Aorta (tissue), 5 donors: Measurements from ENCODE around the gene ZNF593. TPM values are rescaled to one million over a fixed set of nuclear protein-coding genes. Genes with fewer than 3 reads are reported as not detected.

Source experiments
- ATAC-seq: fragments of 200-7000 bp; cut with Tn5 transposase; one replicate; pipeline ENCODE4 v1.9.1; 2022; ENCODE audit warnings: moderate library complexity; ENCODE audit not compliant: low FRiP score
- DNase-seq, 2 donors: peaks; one replicate each; pipeline ENCODE4 v3.0.0-alpha.2; 2020
- H3K27ac ChIP-seq, 2 donors: one replicate each; pipeline ENCODE4 v1.5.1; 2013; ENCODE audit warnings: low read length in 2 of 2, mild to moderate bottlenecking in 2 of 2, moderate library complexity in 2 of 2, control low read depth in 1 of 2, inconsistent platforms in 1 of 2, low read depth in 1 of 2
- H3K27me3 ChIP-seq, 2 donors: one replicate each; pipeline ENCODE4 v1.6.1; 2013; ENCODE audit warnings: control low read depth in 1 of 2, low read length in 1 of 2, mild to moderate bottlenecking in 1 of 2, moderate library complexity in 1 of 2; ENCODE audit not compliant: insufficient read depth in 2 of 2, control insufficient read depth in 1 of 2
- H3K36me3 ChIP-seq, 2 donors: one replicate each; pipeline ENCODE4 v1.6.1; 2013; ENCODE audit warnings: control low read depth in 1 of 2, low read length in 1 of 2, mild to moderate bottlenecking in 1 of 2; ENCODE audit not compliant: insufficient read depth in 2 of 2, control insufficient read depth in 1 of 2
- H3K4me1 ChIP-seq, 2 donors: one replicate each; pipeline ENCODE4 v1.6.1; 2013; ENCODE audit warnings: low read length in 2 of 2, control low read depth in 1 of 2, mild to moderate bottlenecking in 1 of 2, moderate library complexity in 1 of 2; ENCODE audit not compliant: insufficient read depth in 2 of 2, control insufficient read depth in 1 of 2
- H3K4me3 ChIP-seq, 2 donors: one replicate each; pipeline ENCODE4 v1.5.1; 2013; ENCODE audit warnings: low read length in 2 of 2, control low read depth in 1 of 2, mild to moderate bottlenecking in 1 of 2
- H3K9me3 ChIP-seq: one replicate; pipeline ENCODE4 v1.6.1; 2013; ENCODE audit warnings: mild to moderate bottlenecking, low read length; ENCODE audit not compliant: control insufficient read depth
- WGBS, 2 donors: extraction: QIAGEN DNeasy Blood & Tissue Kit; methylation state at CpG; one replicate each; pipeline ENCODE4 v1.1.7; 2013; 5-methylcytosine and 5-hydroxymethylcytosine counted together
- intact Hi-C, 2 donors: fragments of 100-400 bp; cut with DNase I; formaldehyde crosslinking; loops; one replicate each; pipeline versions ENCODE4 v1.14.2 to v1.15.0; 2022
- polyA plus RNA-seq, 2 donors: library from polyadenylated mRNA; stranded (reverse); fragments of 200-250 nt; gene quantifications; one replicate each; pipeline ENCODE4 v1.2.3, GENCODE V29; 2013
- total RNA-seq, 2 donors: library from RNA; stranded (reverse); fragmentation: NEBNext Ultra II Directional; extraction: Animal tissue kit (Norgen Biotek cat#: 25700); gene quantifications; one replicate each; pipeline ENCODE4 v1.2.1, GENCODE V29; 2021
- donor health status: healthy with polysubstance abuse.
- donor health status: Bipolar disorder and iron deficiency.
- donor health status: DM: no; HTN: no; CAD: no.
- donor health status: DM: no; HTN: no; CAD: no.
- donor health status: DM: yes; HTN: yes; CAD: no.

Gene ZNF593
- total and polyA plus RNA-seq, 4 donors, result 13.4 to 48.6 (median 23.9) TPM

DNA sequence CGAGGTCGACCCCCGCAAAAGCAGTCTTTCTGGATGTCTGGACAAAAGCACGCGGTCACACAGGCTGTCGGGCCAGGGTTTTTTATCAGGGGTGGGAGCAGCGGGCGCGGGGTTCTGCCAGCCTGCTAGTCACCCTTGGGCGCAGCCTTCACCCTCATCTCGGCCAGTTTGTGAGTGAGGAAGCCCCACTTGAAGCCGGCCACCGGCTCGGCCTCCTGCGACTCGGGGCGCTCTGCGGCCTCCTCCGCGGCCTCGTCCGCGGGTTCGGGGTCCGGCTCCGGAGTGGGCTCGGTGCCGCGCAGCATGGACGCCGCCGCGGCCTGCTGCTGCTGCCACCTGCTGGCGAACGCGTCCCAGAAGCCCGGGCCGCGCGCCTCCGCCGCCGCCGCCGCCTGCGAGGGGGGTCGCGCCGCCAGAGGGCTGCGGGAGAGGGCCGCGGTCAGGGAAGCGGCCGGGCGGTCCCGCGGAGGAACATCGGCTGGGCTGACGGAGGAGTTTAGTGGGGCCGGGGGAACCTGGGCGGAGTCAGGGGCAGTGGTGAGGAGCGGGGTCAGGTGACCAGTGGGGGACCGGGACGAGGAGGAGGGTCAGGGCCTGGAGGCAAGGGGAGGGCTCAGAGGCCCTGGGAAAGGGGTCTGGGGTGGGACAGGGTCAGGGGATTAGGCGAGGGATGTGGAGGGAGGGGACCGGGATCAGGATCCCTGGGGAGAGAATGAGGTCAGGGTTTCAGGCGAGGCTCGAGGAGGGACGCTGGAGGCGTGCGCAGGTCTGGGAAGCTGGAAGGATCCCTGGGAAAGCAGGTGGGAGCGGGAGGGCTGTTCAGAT is 5.5 kb upstream of the ZNF593 start:
- DNase-seq (peak in 1 of 2 donors; percentile 85), ATAC-seq (peak; percentile 54)
- Histone ChIP-seq H3K27me3 (no peaks in the 10 kb centered on the region), H3K4me1 (no peaks in the 10 kb centered on the region), H3K9me3 (no peaks in the 10 kb centered on the region), H3K36me3 (no peaks in the 10 kb centered on the region), H3K27ac (no peak overlapping the region), H3K4me3 (peak overlapping the region in 1 of 2 donors; percentile 22)
- intact Hi-C loops, result loop anchor here (5.0 kb wide), 2 partner anchors 57 to 127 kb away; no protein-coding TSS in a partner anchor
- 10% methylated on average over 61 to 72 of the region's 72 CpGs for WGBS, 2 donors

DNA sequence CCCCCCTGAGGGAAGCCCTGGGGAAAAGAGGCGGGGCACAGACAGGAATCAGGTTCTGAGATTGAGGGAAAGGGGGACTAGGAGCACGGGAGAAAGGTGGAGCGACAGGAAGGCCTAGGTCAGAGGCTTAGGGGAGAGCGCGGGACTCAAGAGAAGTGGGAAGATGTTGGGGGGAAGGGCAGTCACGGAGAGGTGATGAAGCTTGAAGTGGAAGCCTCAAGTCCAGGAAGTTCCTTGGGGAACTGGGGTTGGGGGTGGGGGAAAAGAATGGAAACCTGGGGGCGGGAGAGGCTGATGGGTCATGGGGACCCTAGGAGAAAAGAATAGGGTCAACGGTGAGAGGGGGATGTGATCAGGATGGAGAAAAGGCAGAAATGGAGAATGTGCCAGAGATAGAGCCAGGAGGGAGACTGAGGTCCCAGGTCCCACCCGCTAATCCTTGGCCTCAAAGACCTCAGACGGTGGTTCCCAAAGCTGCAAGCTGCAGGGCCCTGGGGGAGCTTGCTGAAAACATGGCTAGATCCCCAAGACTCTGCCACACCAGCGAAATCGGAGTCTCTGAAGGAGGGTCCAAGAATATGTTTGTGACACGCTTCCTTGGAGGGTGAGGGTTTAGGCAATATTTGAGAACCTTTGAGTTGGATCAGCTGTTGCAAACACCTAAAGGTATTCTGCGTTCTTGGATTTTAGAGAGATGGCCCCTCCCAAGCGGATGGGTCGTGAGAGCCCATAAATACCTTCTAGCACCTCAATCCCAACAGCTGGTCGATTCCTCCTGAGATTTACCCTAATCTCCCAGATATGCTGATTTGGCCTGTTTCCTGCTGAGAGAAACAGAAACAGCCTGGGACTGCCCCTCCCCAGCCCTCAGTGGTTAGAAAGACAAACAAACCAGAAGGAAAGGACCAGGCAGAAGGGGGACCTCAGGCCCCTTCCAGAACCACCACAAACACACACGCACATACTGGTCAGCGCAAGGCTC is 4.6 kb upstream of the ZNF593 start:
- intact Hi-C loops, result loop anchor here (5.0 kb wide), 3 partner anchors 53 to 128 kb away; partner anchors contain the start of gene PDIK1L (in 1 of the 2)
- Histone ChIP-seq H3K4me1 (no peaks in the 10 kb centered on the region), H3K36me3 (no peaks in the 10 kb centered on the region), H3K9me3 (no peaks in the 10 kb centered on the region), H3K27me3 (no peaks in the 10 kb centered on the region), H3K4me3 (no peak overlapping the region), H3K27ac (no peak overlapping the region)
- ATAC-seq (no peak), DNase-seq (no peak)
- WGBS, 2 donors, result 80 to 81% methylated on average over 19 of the region's 19 CpGs

DNA sequence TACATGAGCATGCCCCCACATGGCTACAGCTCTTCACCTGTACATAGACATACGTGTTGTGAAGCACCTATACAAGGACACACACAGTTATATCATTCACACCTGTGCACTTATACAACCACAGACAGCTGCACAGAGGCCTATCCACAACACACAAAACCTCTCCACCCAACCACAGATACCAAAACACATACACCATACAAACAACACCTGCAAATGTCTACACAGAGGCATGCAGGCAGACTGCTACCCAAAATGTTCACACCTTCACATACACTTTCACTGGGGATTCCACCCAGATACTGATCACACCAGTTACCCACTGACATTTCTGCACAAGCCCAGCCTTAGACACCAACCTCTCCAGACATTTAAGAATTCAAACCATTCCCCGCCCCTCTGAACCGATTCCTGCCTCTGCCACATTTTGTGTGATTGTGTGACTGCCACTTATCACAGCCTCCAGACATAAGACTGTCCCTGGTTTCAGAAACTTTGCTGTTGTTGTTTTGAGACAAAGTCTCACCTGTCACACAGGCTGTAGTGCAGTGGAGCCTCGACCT is 2.9 kb upstream of the ZNF593 start:
- no peak overlapping the region for H3K4me3 ChIP-seq
- no peak for ATAC-seq
- H3K9me3 ChIP-seq, result no peaks in the 10 kb centered on the region
- 81 to 84% methylated on average over 4 of the region's 4 CpGs for WGBS, 2 donors
- no peak overlapping the region for H3K27ac ChIP-seq
- no peaks in the 10 kb centered on the region for H3K27me3 ChIP-seq
- H3K36me3 ChIP-seq, result no peaks in the 10 kb centered on the region
- DNase-seq, result no peak
- H3K4me1 ChIP-seq, result no peaks in the 10 kb centered on the region
- intact Hi-C loops, result loop anchor here in 1 of 2 donors (5.0 kb wide), 1 partner anchor 54 kb away; the partner anchor contains the start of gene PDIK1L

DNA sequence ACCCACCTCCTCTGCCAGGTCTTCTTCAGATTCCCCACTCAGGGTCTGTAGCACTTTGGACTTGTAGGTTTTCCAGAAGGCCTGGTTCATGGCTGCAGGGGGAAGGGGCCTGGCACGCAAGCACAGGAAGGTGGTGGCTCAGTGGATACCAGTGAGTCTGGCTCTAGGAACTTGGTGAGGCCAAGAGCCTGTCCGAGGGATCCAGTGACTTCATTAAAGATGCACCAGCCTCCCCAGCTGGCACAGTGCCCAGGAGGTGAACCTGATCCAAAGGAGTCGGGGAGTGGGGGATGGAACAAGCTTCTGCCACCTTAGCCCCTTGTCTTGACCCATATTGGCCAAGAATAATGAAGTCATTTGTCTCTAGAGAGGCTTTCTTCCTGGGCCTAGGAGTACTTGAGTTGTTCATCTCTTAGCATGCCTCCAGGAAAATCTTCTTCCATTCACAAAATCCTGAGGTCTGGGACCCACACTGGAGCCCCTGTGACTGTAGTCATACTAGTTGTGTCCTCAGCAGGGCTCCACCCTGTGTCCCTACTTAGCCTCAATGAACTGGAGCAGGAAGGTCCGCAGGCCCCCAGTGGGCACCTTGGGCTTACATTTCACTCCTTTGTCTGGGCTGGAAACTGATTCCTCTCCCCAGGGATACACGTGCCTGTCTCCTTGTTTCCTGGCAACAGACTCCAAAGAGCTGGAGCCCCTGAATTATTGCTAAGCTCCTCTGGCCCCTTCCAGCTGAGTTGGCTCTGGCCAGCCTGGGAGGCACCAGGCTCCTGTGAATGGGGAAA is 1.1 kb upstream of the ZNF593 start, which contains the start of gene C1orf232:
C1orf232 (minus strand) TSS at position 554 of the 788 bp plus-strand sequence; CDS start at position 90, 464 bp downstream.
- no peaks in the 10 kb centered on the region for H3K27me3 ChIP-seq
- H3K27ac ChIP-seq, result no peak within 1 kb of the TSS
- intact Hi-C loops, result loop anchor here in 1 of 2 donors (2.0 to 5.0 kb wide), 2 partner anchors 56 to 152 kb away; partner anchors contain the start of gene PDIK1L
- DNase-seq (no peak), ATAC-seq (no peak)
- H3K36me3 ChIP-seq, result no peaks in the 10 kb centered on the region
- no peaks in the 10 kb centered on the region for H3K9me3 ChIP-seq
- no peaks in the 10 kb centered on the region for H3K4me1 ChIP-seq
- H3K4me3 ChIP-seq, result peak within 1 kb of the TSS; percentile 44 to 52
- WGBS, 2 donors, result 71 to 77% methylated on average over 5 of the region's 5 CpGs

DNA sequence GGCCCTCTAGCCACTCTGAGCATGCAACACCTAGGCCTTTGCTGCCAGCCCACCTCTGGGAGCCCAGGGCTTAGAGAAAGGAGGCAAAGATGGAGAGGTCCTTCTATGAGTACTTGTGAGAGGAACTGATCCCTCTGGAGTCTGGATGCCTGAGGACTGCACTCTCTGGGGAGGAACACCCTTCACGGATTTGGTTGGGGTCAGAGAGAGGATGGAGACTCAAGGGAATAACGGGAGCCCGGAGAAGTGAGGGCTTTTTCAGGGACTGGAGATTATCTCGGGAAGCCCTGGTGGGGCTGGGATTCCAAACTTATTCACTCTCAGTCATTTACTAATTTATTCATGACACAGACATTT is 532 bp upstream of the ZNF593 start:
- Histone ChIP-seq H3K9me3 (no peaks in the 10 kb centered on the region), H3K4me3 (no peak overlapping the region), H3K27me3 (no peaks in the 10 kb centered on the region), H3K4me1 (no peaks in the 10 kb centered on the region), H3K27ac (no peak overlapping the region), H3K36me3 (no peaks in the 10 kb centered on the region)
- ATAC-seq, result no peak
- no peak for DNase-seq
- intact Hi-C loops, result loop anchor here in 1 of 2 donors (2.0 to 5.0 kb wide), 2 partner anchors 57 to 152 kb away; partner anchors contain the start of gene PDIK1L
- WGBS, 2 donors, result 54 to 58% methylated on average over 4 of the region's 4 CpGs

DNA sequence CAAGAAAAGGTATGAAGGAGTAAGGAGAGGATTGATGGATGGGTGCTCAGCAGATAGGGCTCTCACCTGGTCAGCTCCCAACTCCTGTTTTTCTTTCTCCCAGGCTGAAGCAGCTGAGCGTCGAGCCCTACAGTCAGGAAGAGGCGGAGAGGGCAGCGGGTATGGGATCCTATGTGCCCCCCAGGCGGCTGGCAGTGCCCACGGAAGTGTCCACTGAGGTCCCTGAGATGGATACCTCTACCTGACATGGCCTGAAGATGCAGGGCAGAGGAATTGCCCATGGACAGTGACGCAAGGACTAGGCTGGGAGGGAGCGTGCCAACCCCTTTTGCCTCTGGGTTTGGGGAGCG is 739 bp downstream of the ZNF593 start:
- no peaks in the 10 kb centered on the region for H3K4me1 ChIP-seq
- H3K27ac ChIP-seq, result no peak overlapping the region
- 70 to 73% methylated on average over 9 of the region's 9 CpGs for WGBS, 2 donors
- no peaks in the 10 kb centered on the region for H3K36me3 ChIP-seq
- no peaks in the 10 kb centered on the region for H3K27me3 ChIP-seq
- ATAC-seq, result no peak
- no peak for DNase-seq
- intact Hi-C loops, result loop anchor here in 1 of 2 donors (2.0 kb wide), 1 partner anchor 60 kb away; no protein-coding TSS in a partner anchor
- no peaks in the 10 kb centered on the region for H3K9me3 ChIP-seq
- H3K4me3 ChIP-seq, result peak overlapping the region; percentile 44 to 52

DNA sequence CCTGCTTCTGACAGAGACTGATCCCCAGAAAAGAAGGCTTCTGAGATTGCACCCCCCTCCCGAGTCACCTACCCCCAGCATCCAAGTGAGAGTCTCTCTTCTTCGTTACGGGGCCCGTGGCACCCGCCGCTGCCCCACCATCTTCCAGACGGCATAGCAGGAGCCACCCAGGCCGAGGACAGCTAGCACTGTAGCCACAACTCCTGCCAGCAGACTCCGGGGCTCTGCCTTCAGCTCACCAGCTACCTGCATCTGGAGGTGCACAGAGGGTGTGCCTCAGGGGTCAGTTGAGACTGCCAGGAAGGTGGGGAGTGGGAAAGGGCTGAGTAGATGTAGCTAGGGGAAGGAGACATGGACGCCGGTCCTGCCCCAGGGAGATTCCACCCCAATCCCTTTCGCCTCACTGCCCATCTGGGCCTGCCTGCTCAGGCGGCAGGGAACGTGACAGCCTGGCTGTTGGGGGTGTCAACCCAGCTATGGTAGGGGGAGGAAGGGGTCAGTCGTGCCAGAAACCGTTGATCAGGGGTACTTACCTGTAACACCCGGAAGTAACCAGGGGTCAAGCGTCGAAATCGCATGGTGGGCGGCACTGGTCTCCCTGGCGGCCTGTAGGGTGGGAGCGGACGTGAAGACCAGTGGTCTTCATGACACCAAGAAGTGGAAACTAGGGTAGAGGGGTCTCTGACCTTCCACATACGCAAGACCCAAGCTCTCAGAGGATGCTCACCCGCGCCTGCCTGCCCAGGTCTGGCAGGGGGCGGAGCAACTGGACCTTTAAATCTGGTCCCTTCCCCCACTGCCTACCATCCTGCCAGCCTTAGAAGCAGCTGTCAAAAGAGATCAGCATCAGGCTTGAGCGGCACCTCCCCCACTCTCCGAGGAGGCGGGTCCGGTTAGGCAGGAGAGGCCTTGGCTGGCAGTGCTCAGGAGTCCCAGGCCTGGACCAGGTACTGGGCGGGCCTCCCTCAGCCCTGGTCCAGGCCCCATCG is 1.7 kb downstream of the ZNF593 start, which contains the start of gene ZNF593OS:
ZNF593OS (minus strand) TSS at position 749 of the 989 bp plus-strand sequence; CDS start at position 578, 171 bp downstream.
- H3K4me3 ChIP-seq, result no peak within 1 kb of the TSS
- ATAC-seq, result no peak

More for the DNA sequence above, 1.7 kb downstream of the ZNF593 start, which contains the start of gene ZNF593OS:
- WGBS, 2 donors, result 94% methylated on average over 34 of the region's 34 CpGs
- Histone ChIP-seq H3K36me3 (no peaks in the 10 kb centered on the region), H3K4me1 (no peaks in the 10 kb centered on the region), H3K27ac (no peak within 1 kb of the TSS), H3K27me3 (no peaks in the 10 kb centered on the region), H3K9me3 (no peaks in the 10 kb centered on the region)
- intact Hi-C loops, result loop anchor here in 1 of 2 donors (2.0 kb wide), 1 partner anchor 59 kb away; no protein-coding TSS in a partner anchor
- no peak for DNase-seq
